Ishikawa (cell line): ENCODE measurements around the gene DNAH8.

Experiments
- CEBPB ChIP-seq: IDR thresholded peaks from 2 replicates; pipeline ENCODE4 v1.6.1; 2012
- CREB1 ChIP-seq: IDR thresholded peaks from 2 replicates; pipeline ENCODE4 v1.6.1; 2012; ENCODE audit warnings: low read depth
- EGR1 ChIP-seq: IDR thresholded peaks from 2 replicates; pipeline ENCODE4 v1.6.1; 2012
- EP300 ChIP-seq: IDR thresholded peaks from 2 replicates; pipeline ENCODE4 v1.6.1; 2012; ENCODE audit warnings: borderline replicate concordance
- RAD21 ChIP-seq: IDR thresholded peaks from 2 replicates; pipeline ENCODE4 v1.6.1; 2012; ENCODE audit warnings: low read depth
- TCF12 ChIP-seq: IDR thresholded peaks from 2 replicates; pipeline ENCODE4 v1.6.1; 2012; ENCODE audit warnings: low read depth
- TEAD4 ChIP-seq: IDR thresholded peaks from 2 replicates; pipeline ENCODE4 v1.6.1; 2012
- YY1 ChIP-seq: IDR thresholded peaks from 2 replicates; pipeline ENCODE4 v1.6.1; 2012; ENCODE audit warnings: low read depth
- ZBTB7A ChIP-seq: IDR thresholded peaks from 2 replicates; pipeline ENCODE4 v1.6.1; 2012; ENCODE audit warnings: low read depth
- TF ChIP-seq, protein P1 (sequence below): IDR thresholded peaks from 2 replicates; pipeline ENCODE4 v1.6.1; 2012
- TF ChIP-seq, protein P2 (sequence below): IDR thresholded peaks from 2 replicates; pipeline ENCODE4 v1.6.1; 2012
- TF ChIP-seq, protein P3 (sequence below): IDR thresholded peaks from 2 replicates; pipeline ENCODE4 v1.6.1; 2012; ENCODE audit warnings: low read depth, mild to moderate bottlenecking

DNA sequence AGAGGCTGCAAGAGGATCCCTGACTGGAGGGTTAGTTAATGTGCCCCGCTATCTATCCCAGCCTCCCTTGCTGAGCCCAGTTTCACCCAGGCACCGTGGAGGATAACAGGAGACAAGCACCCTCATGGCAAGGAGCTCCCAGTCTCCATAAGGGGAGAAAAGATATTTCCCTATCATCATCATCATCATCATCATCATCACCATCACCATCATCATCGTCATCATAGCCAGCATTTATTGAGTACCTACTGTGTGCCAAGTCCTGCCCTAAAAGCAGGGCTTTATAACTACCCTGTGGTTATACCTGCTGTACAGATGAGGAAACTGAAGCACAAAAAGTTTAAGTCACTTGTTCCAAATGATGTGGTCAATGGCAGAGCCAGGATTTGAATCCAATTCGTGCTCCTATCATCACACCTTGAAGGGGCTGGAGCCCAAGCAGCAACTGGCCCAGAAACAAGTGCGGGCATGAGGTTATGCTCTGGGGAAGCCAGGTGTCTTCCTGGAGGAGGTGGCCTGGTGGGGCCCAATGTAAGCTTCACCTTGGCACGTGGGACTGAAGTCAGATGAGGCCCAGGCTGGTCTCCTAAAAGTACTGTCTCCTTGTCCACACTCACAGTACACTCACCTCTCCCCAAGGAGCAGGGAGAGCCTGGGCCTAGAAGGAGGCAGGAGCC lies 343.5 kb downstream of the DNAH8 start:
- TF ChIP-seq, protein P1, sequence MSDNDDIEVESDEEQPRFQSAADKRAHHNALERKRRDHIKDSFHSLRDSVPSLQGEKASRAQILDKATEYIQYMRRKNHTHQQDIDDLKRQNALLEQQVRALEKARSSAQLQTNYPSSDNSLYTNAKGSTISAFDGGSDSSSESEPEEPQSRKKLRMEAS = no peak
- TF ChIP-seq YY1 (no peak), CREB1 (no peak), EP300 (no peak), TEAD4 (no peak), ZBTB7A (no peak), RAD21 (no peak), CEBPB (no peak), EGR1 (no peak), TCF12 (no peak)
- TF ChIP-seq, protein P2, sequence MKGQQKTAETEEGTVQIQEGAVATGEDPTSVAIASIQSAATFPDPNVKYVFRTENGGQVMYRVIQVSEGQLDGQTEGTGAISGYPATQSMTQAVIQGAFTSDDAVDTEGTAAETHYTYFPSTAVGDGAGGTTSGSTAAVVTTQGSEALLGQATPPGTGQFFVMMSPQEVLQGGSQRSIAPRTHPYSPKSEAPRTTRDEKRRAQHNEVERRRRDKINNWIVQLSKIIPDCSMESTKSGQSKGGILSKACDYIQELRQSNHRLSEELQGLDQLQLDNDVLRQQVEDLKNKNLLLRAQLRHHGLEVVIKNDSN = no peak
- TF ChIP-seq, protein P3, sequence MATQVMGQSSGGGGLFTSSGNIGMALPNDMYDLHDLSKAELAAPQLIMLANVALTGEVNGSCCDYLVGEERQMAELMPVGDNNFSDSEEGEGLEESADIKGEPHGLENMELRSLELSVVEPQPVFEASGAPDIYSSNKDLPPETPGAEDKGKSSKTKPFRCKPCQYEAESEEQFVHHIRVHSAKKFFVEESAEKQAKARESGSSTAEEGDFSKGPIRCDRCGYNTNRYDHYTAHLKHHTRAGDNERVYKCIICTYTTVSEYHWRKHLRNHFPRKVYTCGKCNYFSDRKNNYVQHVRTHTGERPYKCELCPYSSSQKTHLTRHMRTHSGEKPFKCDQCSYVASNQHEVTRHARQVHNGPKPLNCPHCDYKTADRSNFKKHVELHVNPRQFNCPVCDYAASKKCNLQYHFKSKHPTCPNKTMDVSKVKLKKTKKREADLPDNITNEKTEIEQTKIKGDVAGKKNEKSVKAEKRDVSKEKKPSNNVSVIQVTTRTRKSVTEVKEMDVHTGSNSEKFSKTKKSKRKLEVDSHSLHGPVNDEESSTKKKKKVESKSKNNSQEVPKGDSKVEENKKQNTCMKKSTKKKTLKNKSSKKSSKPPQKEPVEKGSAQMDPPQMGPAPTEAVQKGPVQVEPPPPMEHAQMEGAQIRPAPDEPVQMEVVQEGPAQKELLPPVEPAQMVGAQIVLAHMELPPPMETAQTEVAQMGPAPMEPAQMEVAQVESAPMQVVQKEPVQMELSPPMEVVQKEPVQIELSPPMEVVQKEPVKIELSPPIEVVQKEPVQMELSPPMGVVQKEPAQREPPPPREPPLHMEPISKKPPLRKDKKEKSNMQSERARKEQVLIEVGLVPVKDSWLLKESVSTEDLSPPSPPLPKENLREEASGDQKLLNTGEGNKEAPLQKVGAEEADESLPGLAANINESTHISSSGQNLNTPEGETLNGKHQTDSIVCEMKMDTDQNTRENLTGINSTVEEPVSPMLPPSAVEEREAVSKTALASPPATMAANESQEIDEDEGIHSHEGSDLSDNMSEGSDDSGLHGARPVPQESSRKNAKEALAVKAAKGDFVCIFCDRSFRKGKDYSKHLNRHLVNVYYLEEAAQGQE = no peak
